Measurements from ENCODE around the gene RBFOX2.

- TF ChIP-seq CTCF (IDR thresholded peaks at IDR 0.05): no peak
- TF ChIP-seq POLR2A (IDR thresholded peaks at IDR 0.05): no peak
- TF ChIP-seq POLR2AphosphoS5 (IDR thresholded peaks at IDR 0.05): no peak
Measured at GRCh38 chr22:35697142-35697541, 331.5 kb downstream of the RBFOX2 start.

All from breast epithelium (tissue), 3 donors.